ENCODE data around the gene CLCN7.

Gene CLCN7

DNA sequence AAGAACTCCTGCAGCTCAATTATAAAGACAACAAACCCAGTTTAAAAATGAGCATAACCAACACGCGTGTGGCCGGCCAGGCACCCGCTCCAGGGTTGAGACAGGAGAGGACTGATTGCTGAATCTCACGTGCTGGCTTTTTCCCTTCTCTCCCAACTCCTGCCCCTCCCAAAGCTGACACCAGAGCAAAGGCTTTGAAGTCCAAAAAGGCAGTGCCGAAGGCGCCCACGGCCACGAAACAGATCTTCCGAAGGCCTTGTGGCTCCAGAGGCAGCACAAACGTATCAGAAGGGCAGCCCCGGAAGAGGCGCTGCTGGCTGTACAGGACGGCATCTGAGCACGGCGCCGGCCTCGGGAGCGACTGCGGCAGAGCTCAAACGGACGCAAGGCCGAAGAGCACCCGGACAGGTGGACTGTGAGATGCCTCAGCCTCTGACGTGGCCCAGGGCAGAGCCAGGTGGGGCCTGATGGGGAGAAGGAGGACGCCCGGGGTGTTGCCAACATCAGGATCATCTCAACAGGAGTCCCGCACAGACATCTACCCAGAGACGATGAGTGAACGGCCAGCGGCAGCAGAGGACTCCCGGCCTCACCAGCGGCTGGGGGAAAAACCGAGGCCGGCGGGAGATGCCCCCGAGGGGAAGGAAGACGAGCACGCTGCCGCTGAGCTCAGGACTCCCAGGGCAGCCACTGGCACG, 10.5 kb downstream of the CLCN7 start:
- no peak for DNase-seq (ENCODE audit: low spot score)
- in situ Hi-C loops (cut with MboI; ENCODE audit: low pct_unique_long_range_greater_than_20kb, low sequenced_read_pairs, unreplicated experiment): no loop called here
- TF ChIP-seq, protein P1, sequence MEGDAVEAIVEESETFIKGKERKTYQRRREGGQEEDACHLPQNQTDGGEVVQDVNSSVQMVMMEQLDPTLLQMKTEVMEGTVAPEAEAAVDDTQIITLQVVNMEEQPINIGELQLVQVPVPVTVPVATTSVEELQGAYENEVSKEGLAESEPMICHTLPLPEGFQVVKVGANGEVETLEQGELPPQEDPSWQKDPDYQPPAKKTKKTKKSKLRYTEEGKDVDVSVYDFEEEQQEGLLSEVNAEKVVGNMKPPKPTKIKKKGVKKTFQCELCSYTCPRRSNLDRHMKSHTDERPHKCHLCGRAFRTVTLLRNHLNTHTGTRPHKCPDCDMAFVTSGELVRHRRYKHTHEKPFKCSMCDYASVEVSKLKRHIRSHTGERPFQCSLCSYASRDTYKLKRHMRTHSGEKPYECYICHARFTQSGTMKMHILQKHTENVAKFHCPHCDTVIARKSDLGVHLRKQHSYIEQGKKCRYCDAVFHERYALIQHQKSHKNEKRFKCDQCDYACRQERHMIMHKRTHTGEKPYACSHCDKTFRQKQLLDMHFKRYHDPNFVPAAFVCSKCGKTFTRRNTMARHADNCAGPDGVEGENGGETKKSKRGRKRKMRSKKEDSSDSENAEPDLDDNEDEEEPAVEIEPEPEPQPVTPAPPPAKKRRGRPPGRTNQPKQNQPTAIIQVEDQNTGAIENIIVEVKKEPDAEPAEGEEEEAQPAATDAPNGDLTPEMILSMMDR (IDR thresholded peaks at IDR 0.05; ENCODE audit: extremely low read depth, insufficient read depth, missing control alignments): no peak

DNA sequence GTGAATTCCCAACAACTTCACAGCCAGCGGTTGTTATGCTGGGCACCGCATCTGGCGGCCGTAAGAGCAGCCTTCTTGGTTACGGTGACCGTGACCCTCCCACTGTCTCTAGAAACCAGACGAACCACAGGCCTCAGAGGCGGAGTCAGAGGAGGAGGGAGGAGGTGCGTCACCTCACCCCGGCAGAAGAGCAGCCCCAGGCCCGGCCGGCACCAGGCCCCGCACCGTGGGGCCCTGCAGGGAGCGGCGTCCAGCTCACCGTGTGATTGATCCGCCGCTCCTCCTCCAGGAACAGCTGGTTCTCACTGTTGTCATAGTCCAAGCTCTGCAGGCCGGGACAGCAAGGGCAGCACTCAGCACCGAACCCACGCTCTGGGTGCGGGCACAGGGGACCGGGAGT, 13.7 kb downstream of the CLCN7 start:
- TF ChIP-seq, protein P1 (IDR thresholded peaks at IDR 0.05; ENCODE audit: extremely low read depth, insufficient read depth, missing control alignments): no peak
- in situ Hi-C loops (cut with MboI; ENCODE audit: low pct_unique_long_range_greater_than_20kb, low sequenced_read_pairs, unreplicated experiment): no loop called here
- no peak for DNase-seq (ENCODE audit: low spot score)

DNA sequence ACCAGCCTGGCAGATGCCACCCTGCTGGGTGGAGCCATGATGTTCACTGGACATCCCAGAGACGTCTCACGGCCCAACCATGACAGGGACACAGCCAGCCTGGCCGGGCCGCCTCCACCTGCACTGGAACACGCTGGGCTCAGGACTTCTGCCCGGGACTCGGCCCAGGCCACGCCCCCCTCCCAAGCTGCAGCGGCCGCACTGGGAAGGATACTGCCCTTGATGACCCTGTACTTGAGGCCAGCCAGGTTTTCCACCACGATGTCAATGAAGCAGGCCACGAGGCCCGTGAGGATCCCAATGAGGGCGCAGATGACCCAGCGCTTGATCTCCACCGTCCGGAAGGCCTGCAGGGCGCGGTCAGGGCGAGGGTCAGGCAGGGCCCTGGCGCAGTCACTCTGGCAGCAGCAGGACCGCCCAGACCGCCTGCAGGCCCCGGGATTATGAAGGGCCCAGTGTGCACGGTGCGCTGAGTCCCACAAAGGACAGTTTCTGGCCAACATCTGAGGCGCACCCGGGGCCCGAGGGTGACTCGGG, 14.2 kb downstream of the CLCN7 start:
- DNase-seq (ENCODE audit: low spot score): no peak
- in situ Hi-C loops (cut with MboI; ENCODE audit: low pct_unique_long_range_greater_than_20kb, low sequenced_read_pairs, unreplicated experiment): no loop called here
- TF ChIP-seq, protein P1 (IDR thresholded peaks at IDR 0.05; ENCODE audit: extremely low read depth, insufficient read depth, missing control alignments): no peak

DNA sequence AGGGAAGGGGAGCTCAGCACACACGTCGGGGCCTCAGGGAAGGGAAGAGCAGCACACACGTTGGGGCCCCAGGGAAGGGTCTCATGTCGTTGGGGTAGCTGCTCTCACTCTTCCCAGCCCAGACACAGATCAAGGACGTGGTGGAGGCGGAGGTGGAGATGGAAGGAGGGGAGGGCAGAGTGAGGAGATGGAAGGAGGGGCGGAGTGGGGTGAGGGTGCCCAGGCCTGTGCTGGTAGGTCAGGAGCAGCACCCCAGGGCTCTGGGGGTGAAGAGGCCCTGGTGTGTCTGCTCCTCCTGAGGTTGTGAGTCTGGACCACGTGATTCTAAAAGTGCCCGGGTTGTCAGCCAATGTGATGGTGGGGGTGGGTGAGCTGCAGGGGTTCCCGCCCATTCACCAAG, 14.9 kb downstream of the CLCN7 start:
- in situ Hi-C loops (cut with MboI; ENCODE audit: low pct_unique_long_range_greater_than_20kb, low sequenced_read_pairs, unreplicated experiment): no loop called here
- no peak for DNase-seq (ENCODE audit: low spot score)
- TF ChIP-seq, protein P1 (IDR thresholded peaks at IDR 0.05; ENCODE audit: extremely low read depth, insufficient read depth, missing control alignments): no peak

DNA sequence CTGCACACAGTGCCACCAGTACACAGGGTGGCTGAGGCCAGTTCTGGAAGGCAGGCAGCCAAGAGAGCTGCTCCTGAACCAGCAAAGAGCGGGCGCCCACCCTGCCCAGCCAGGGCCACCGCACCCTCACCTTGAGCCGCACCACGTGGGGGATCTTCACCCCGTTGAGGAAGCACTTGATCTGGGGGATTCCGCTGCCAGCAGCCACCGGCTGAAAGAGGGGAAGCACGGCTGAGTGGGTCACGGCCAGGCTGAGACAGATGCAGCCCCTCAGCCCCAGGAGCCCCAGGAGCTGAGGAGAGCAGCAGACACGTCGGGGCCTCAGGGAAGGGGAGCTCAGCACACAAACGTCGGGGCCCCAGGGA, 15.9 kb downstream of the CLCN7 start:
- TF ChIP-seq, protein P1 (IDR thresholded peaks at IDR 0.05; ENCODE audit: extremely low read depth, insufficient read depth, missing control alignments): no peak

DNA sequence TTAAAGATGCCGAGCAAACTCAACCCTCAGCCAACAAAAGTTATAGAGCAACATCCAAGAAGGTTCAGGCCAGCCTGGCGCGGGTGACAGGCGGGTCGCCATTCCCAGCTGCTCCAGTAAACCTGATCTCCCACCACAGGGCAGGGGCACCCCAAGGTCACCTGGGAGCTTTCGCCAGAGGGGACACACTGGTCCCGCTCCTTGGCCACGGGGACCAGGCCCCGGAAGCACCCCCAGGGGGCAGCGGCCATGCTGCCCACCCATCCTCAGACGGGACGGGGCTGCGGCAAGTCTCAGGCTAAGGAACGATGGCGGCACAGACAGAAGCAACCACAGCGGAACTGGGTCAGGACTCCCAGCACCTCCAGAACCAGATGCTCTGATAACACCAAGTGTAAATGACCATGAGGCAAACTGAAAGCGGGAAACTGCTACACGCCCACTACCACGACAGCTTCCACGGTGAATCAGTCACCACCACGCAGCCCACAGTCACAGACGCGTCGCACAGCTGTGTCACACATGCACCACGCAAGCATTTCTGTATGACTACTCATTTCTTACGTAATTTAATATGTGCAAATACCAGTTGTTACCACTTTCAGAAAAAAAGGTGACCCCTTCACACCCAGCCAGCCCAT, 16.4 kb downstream of the CLCN7 start:
- TF ChIP-seq, protein P1 (IDR thresholded peaks at IDR 0.05; ENCODE audit: extremely low read depth, insufficient read depth, missing control alignments): no peak
- no peak for DNase-seq (ENCODE audit: low spot score)

More for the DNA sequence above, 15.9 kb downstream of the CLCN7 start:
- in situ Hi-C loops (cut with MboI; ENCODE audit: low pct_unique_long_range_greater_than_20kb, low sequenced_read_pairs, unreplicated experiment): no loop called here
- peak; percentile 82 for DNase-seq (ENCODE audit: low spot score)

More for the DNA sequence above, 16.4 kb downstream of the CLCN7 start:
- in situ Hi-C loops (cut with MboI; ENCODE audit: low pct_unique_long_range_greater_than_20kb, low sequenced_read_pairs, unreplicated experiment): no loop called here
